ENCODE measurements around the gene GRK3.
"Not testable (repeated sequence)": the region's sequence is repeated elsewhere in the genome, so short reads cannot be mapped to it uniquely, and the experiment has no call there.

GRK3 gene

GRCh38 chr22:25702571-25703167 is 138.2 kb downstream of the GRK3 start:
- Histone ChIP-seq H3K9me3 (ENCODE audit: control insufficient read depth, low read length) (no peaks in the 10 kb centered on the region), H3K36me3 (ENCODE audit: control insufficient read depth, insufficient read depth, low read length, severe bottlenecking) (peaks cover 24% of the 10 kb centered on the region), H3K4me3 (ENCODE audit: low read length) (no peak overlapping the region), H3K27me3 (replicated peaks; ENCODE audit: control insufficient read depth, insufficient read depth, low read length) (no peaks in the 10 kb centered on the region), H3K9ac (ENCODE audit: low read length) (no peak overlapping the region), H3K4me1 (ENCODE audit: control insufficient read depth, insufficient read depth, low read length) (peaks cover 12% of the 10 kb centered on the region)
- no peak for DNase-seq (ENCODE audit: low read depth)

- Histone ChIP-seq H3K9ac (ENCODE audit: low read length) (no peak overlapping the region), H3K4me1 (ENCODE audit: control insufficient read depth, insufficient read depth, low read length) (peaks cover 12% of the 10 kb centered on the region), H3K4me3 (ENCODE audit: low read length) (no peak overlapping the region), H3K36me3 (ENCODE audit: control insufficient read depth, insufficient read depth, low read length, severe bottlenecking) (peaks cover 23% of the 10 kb centered on the region), H3K9me3 (ENCODE audit: control insufficient read depth, low read length) (no peaks in the 10 kb centered on the region), H3K27me3 (replicated peaks; ENCODE audit: control insufficient read depth, insufficient read depth, low read length) (no peaks in the 10 kb centered on the region)
- no peak for DNase-seq (ENCODE audit: low read depth)
These were observed 140.2 kb downstream of the GRK3 start for GRCh38 chr22:25704701-25705100.

GRCh38 chr22:25706197-25706596 is 141.7 kb downstream of the GRK3 start:
- no peaks in the 10 kb centered on the region for H3K27me3 ChIP-seq (replicated peaks; ENCODE audit: control insufficient read depth, insufficient read depth, low read length)
- H3K4me3 ChIP-seq (ENCODE audit: low read length) = no peak overlapping the region
- no peak for DNase-seq (ENCODE audit: low read depth)
- H3K9ac ChIP-seq (ENCODE audit: low read length) = no peak overlapping the region
- peaks cover 7% of the 10 kb centered on the region for H3K4me1 ChIP-seq (ENCODE audit: control insufficient read depth, insufficient read depth, low read length)
- no peaks in the 10 kb centered on the region for H3K9me3 ChIP-seq (ENCODE audit: control insufficient read depth, low read length)
- H3K36me3 ChIP-seq (ENCODE audit: control insufficient read depth, insufficient read depth, low read length, severe bottlenecking) = peaks cover 38% of the 10 kb centered on the region

- not testable (repeated sequence) for H3K27me3 ChIP-seq (replicated peaks; ENCODE audit: control insufficient read depth, insufficient read depth, low read length); DNase-seq (ENCODE audit: low read depth); H3K4me1 ChIP-seq (ENCODE audit: control insufficient read depth, insufficient read depth, low read length); H3K9me3 ChIP-seq (ENCODE audit: control insufficient read depth, low read length); H3K9ac ChIP-seq (ENCODE audit: low read length); H3K4me3 ChIP-seq (ENCODE audit: low read length)
- peaks cover 56% of the 10 kb centered on the region for H3K36me3 ChIP-seq (ENCODE audit: control insufficient read depth, insufficient read depth, low read length, severe bottlenecking)
These were observed 144.0 kb downstream of the GRK3 start for GRCh38 chr22:25708430-25708829.

GRCh38 chr22:25709758-25710157 is 145.3 kb downstream of the GRK3 start:
- H3K4me1 ChIP-seq (ENCODE audit: control insufficient read depth, insufficient read depth, low read length) = no peaks in the 10 kb centered on the region
- no peak overlapping the region for H3K9ac ChIP-seq (ENCODE audit: low read length)
- no peaks in the 10 kb centered on the region for H3K9me3 ChIP-seq (ENCODE audit: control insufficient read depth, low read length)
- no peak overlapping the region for H3K4me3 ChIP-seq (ENCODE audit: low read length)
- peaks cover 67% of the 10 kb centered on the region for H3K36me3 ChIP-seq (ENCODE audit: control insufficient read depth, insufficient read depth, low read length, severe bottlenecking)
- H3K27me3 ChIP-seq (replicated peaks; ENCODE audit: control insufficient read depth, insufficient read depth, low read length) = no peaks in the 10 kb centered on the region
- DNase-seq (ENCODE audit: low read depth) = no peak

GRCh38 chr22:25710501-25710900 is 146.0 kb downstream of the GRK3 start:
- H3K36me3 ChIP-seq (ENCODE audit: control insufficient read depth, insufficient read depth, low read length, severe bottlenecking) = peaks cover 68% of the 10 kb centered on the region
- no peaks in the 10 kb centered on the region for H3K9me3 ChIP-seq (ENCODE audit: control insufficient read depth, low read length)
- H3K27me3 ChIP-seq (replicated peaks; ENCODE audit: control insufficient read depth, insufficient read depth, low read length) = no peaks in the 10 kb centered on the region
- no peaks in the 10 kb centered on the region for H3K4me1 ChIP-seq (ENCODE audit: control insufficient read depth, insufficient read depth, low read length)
- no peak for DNase-seq (ENCODE audit: low read depth)
- H3K4me3 ChIP-seq (ENCODE audit: low read length) = no peak overlapping the region
- H3K9ac ChIP-seq (ENCODE audit: low read length) = no peak overlapping the region

GRCh38 chr22:25711491-25711890 is 147.0 kb downstream of the GRK3 start:
- H3K9ac ChIP-seq (ENCODE audit: low read length) = no peak overlapping the region
- DNase-seq (ENCODE audit: low read depth) = no peak
- no peaks in the 10 kb centered on the region for H3K9me3 ChIP-seq (ENCODE audit: control insufficient read depth, low read length)
- peaks cover 72% of the 10 kb centered on the region for H3K36me3 ChIP-seq (ENCODE audit: control insufficient read depth, insufficient read depth, low read length, severe bottlenecking)
- H3K4me1 ChIP-seq (ENCODE audit: control insufficient read depth, insufficient read depth, low read length) = no peaks in the 10 kb centered on the region
- H3K27me3 ChIP-seq (replicated peaks; ENCODE audit: control insufficient read depth, insufficient read depth, low read length) = no peaks in the 10 kb centered on the region
- no peak overlapping the region for H3K4me3 ChIP-seq (ENCODE audit: low read length)

GRCh38 chr22:25712661-25713400 is 148.4 kb downstream of the GRK3 start:
- Histone ChIP-seq H3K4me3 (ENCODE audit: low read length) (no peak overlapping the region), H3K36me3 (ENCODE audit: control insufficient read depth, insufficient read depth, low read length, severe bottlenecking) (peaks cover 72% of the 10 kb centered on the region)

GRCh38 chr22:25714070-25714469 is 149.6 kb downstream of the GRK3 start:
- no peaks in the 10 kb centered on the region for H3K9me3 ChIP-seq (ENCODE audit: control insufficient read depth, low read length)
- no peak for DNase-seq (ENCODE audit: low read depth)
- H3K36me3 ChIP-seq (ENCODE audit: control insufficient read depth, insufficient read depth, low read length, severe bottlenecking) = peaks cover 83% of the 10 kb centered on the region
- H3K4me3 ChIP-seq (ENCODE audit: low read length) = no peak overlapping the region
- no peaks in the 10 kb centered on the region for H3K4me1 ChIP-seq (ENCODE audit: control insufficient read depth, insufficient read depth, low read length)
- no peaks in the 10 kb centered on the region for H3K27me3 ChIP-seq (replicated peaks; ENCODE audit: control insufficient read depth, insufficient read depth, low read length)
- no peak overlapping the region for H3K9ac ChIP-seq (ENCODE audit: low read length)

More at GRCh38 chr22:25712661-25713400, 148.4 kb downstream of the GRK3 start:
- Histone ChIP-seq H3K9ac (ENCODE audit: low read length) (no peak overlapping the region), H3K9me3 (ENCODE audit: control insufficient read depth, low read length) (no peaks in the 10 kb centered on the region), H3K27me3 (replicated peaks; ENCODE audit: control insufficient read depth, insufficient read depth, low read length) (no peaks in the 10 kb centered on the region), H3K4me1 (ENCODE audit: control insufficient read depth, insufficient read depth, low read length) (no peaks in the 10 kb centered on the region)
- DNase-seq (ENCODE audit: low read depth) = no peak

GRCh38 chr22:25714739-25715138 is 150.3 kb downstream of the GRK3 start:
- no peaks in the 10 kb centered on the region for H3K4me1 ChIP-seq (ENCODE audit: control insufficient read depth, insufficient read depth, low read length)
- H3K36me3 ChIP-seq (ENCODE audit: control insufficient read depth, insufficient read depth, low read length, severe bottlenecking) = peaks cover 83% of the 10 kb centered on the region
- H3K4me3 ChIP-seq (ENCODE audit: low read length) = no peak overlapping the region
- no peak overlapping the region for H3K9ac ChIP-seq (ENCODE audit: low read length)
- no peak for DNase-seq (ENCODE audit: low read depth)
- no peaks in the 10 kb centered on the region for H3K27me3 ChIP-seq (replicated peaks; ENCODE audit: control insufficient read depth, insufficient read depth, low read length)
- no peaks in the 10 kb centered on the region for H3K9me3 ChIP-seq (ENCODE audit: control insufficient read depth, low read length)

- peaks cover 64% of the 10 kb centered on the region for H3K36me3 ChIP-seq (ENCODE audit: control insufficient read depth, insufficient read depth, low read length, severe bottlenecking)
- no peaks in the 10 kb centered on the region for H3K27me3 ChIP-seq (replicated peaks; ENCODE audit: control insufficient read depth, insufficient read depth, low read length)
- no peaks in the 10 kb centered on the region for H3K4me1 ChIP-seq (ENCODE audit: control insufficient read depth, insufficient read depth, low read length)
- H3K9me3 ChIP-seq (ENCODE audit: control insufficient read depth, low read length) = no peaks in the 10 kb centered on the region
- H3K9ac ChIP-seq (ENCODE audit: low read length) = no peak overlapping the region
- H3K4me3 ChIP-seq (ENCODE audit: low read length) = no peak overlapping the region
- DNase-seq (ENCODE audit: low read depth) = no peak
These were observed 152.2 kb downstream of the GRK3 start for GRCh38 chr22:25716637-25717036.

All from adipocyte (in vitro differentiated cells).